HG02588 (cell line): ENCODE data around the gene TCL1A.
"Not testable (repeated sequence)": the region's sequence is repeated elsewhere in the genome, so short reads cannot be mapped to it uniquely, and the experiment has no call there.

ENCODE experiments used
- ATAC-seq: cut with Tn5 transposase; IDR thresholded peaks from one replicate; pipeline ENCODE4 v1.9.1; 2021; ENCODE audit warnings: mild to moderate bottlenecking, moderate library complexity; ENCODE audit not compliant: unreplicated experiment

The TCL1A gene

GRCh38 chr14:95679148-95679815 lies 34.6 kb downstream of the TCL1A start:
- ATAC-seq, result no peak

GRCh38 chr14:95677179-95677835 lies 36.6 kb downstream of the TCL1A start:
- ATAC-seq, result no peak

- ATAC-seq, result no peak
These were observed 38.4 kb downstream of the TCL1A start for GRCh38 chr14:95675486-95675885.

GRCh38 chr14:95674613-95675012 lies 39.3 kb downstream of the TCL1A start:
- no peak for ATAC-seq

- ATAC-seq, result no peak
These were observed 45.6 kb downstream of the TCL1A start for GRCh38 chr14:95668235-95668772.

- ATAC-seq, result no peak
These were observed 46.7 kb downstream of the TCL1A start for GRCh38 chr14:95667249-95667693.

GRCh38 chr14:95666450-95666849 lies 47.5 kb downstream of the TCL1A start:
- no peak for ATAC-seq

- ATAC-seq, result not testable (repeated sequence)
These were observed 48.4 kb downstream of the TCL1A start for GRCh38 chr14:95665530-95665929.

- peak; percentile 28 for ATAC-seq
These were observed 49.4 kb downstream of the TCL1A start for GRCh38 chr14:95664546-95664945.

GRCh38 chr14:95664066-95664465 lies 49.9 kb downstream of the TCL1A start:
- ATAC-seq, result no peak

- peak; percentile 25 for ATAC-seq
These were observed 50.6 kb downstream of the TCL1A start for GRCh38 chr14:95663226-95663797.

GRCh38 chr14:95662376-95663186 lies 51.3 kb downstream of the TCL1A start:
- peak; percentile 35 for ATAC-seq

- ATAC-seq, result no peak
These were observed 53.0 kb downstream of the TCL1A start for GRCh38 chr14:95660651-95661515.

GRCh38 chr14:95659990-95660385 lies 53.9 kb downstream of the TCL1A start:
- ATAC-seq, result no peak
